ENCODE results near the gene FOXO1. TPM values are rescaled to one million over a fixed set of nuclear protein-coding genes. Genes with fewer than 3 reads are reported as not detected.

The FOXO1 gene
- total and polyA plus RNA-seq, 2 of the 13 experiments (the other 11 are each of a cell fraction or from before 2014, with no cell fraction given) = 8.1 to 13.1 TPM

DNA sequence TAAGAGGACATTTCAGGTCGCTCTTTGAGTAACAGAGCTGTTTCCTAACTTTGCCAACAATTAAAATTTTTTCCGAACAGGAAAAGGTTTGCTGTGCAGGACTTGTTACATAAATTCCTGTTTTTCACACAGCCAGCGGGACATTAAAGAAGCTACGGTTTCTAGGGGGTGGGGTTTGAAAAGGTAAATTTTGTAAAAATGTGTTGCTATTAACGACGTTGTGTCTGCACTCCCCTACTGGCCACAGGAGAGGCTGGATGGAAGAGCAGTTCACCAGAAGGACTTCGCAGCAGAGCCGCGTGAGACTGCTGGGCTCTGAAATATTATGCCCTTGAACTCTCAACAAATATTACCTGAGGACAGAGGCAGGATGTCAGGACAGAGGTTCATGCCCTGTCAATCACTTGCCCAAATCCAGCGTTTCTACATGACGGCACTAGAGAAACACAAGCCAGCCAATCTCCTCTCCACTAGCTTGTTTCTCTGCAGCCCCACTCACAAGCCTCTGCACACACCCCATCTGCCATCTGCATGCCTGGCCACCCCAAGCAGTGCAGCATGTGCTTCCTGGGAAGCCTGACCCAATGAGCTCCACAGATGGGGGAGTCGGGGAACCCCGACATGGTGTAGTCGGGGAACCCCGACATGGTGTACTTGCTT is 102.0 kb downstream of the FOXO1 start (continued):
- TF ChIP-seq MTA1 (CRISPR knock-in tag; IDR thresholded peaks at IDR 0.05; ENCODE audit: borderline replicate concordance) = 0 out of 2 replicates have a peak, but pooled peaks have one; percentile 34
- TF ChIP-seq, protein P1, sequence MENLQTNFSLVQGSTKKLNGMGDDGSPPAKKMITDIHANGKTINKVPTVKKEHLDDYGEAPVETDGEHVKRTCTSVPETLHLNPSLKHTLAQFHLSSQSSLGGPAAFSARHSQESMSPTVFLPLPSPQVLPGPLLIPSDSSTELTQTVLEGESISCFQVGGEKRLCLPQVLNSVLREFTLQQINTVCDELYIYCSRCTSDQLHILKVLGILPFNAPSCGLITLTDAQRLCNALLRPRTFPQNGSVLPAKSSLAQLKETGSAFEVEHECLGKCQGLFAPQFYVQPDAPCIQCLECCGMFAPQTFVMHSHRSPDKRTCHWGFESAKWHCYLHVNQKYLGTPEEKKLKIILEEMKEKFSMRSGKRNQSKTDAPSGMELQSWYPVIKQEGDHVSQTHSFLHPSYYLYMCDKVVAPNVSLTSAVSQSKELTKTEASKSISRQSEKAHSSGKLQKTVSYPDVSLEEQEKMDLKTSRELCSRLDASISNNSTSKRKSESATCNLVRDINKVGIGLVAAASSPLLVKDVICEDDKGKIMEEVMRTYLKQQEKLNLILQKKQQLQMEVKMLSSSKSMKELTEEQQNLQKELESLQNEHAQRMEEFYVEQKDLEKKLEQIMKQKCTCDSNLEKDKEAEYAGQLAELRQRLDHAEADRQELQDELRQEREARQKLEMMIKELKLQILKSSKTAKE (CRISPR knock-in tag; IDR thresholded peaks at IDR 0.05; ENCODE audit: borderline replicate concordance) = peak; percentile 80
- TF ChIP-seq ZNF788 (CRISPR knock-in tag; IDR thresholded peaks at IDR 0.05; ENCODE audit: borderline replicate concordance) = peak; percentile 41; the same call in 1 of the 2 replicates
- TF ChIP-seq XRCC5 (optimal IDR thresholded peaks at IDR 0.05; ENCODE audit: low read length) = peak; percentile 62
- TF ChIP-seq ZNF446 (CRISPR knock-in tag; IDR thresholded peaks at IDR 0.05) = no peak
- TF ChIP-seq, protein P2, sequence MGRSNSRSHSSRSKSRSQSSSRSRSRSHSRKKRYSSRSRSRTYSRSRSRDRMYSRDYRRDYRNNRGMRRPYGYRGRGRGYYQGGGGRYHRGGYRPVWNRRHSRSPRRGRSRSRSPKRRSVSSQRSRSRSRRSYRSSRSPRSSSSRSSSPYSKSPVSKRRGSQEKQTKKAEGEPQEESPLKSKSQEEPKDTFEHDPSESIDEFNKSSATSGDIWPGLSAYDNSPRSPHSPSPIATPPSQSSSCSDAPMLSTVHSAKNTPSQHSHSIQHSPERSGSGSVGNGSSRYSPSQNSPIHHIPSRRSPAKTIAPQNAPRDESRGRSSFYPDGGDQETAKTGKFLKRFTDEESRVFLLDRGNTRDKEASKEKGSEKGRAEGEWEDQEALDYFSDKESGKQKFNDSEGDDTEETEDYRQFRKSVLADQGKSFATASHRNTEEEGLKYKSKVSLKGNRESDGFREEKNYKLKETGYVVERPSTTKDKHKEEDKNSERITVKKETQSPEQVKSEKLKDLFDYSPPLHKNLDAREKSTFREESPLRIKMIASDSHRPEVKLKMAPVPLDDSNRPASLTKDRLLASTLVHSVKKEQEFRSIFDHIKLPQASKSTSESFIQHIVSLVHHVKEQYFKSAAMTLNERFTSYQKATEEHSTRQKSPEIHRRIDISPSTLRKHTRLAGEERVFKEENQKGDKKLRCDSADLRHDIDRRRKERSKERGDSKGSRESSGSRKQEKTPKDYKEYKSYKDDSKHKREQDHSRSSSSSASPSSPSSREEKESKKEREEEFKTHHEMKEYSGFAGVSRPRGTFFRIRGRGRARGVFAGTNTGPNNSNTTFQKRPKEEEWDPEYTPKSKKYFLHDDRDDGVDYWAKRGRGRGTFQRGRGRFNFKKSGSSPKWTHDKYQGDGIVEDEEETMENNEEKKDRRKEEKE (IDR thresholded peaks at IDR 0.05) = no peak
- peak; percentile 76 for TF ChIP-seq ZMYM4 (CRISPR knock-in tag; IDR thresholded peaks at IDR 0.05)
- peak; percentile 80; the same call in 1 of the 2 replicates for TF ChIP-seq ARNTL (CRISPR knock-in tag; IDR thresholded peaks at IDR 0.05)
- no peak; the same call in 1 of the 2 replicates for TF ChIP-seq NCOA1 (CRISPR knock-in tag; IDR thresholded peaks at IDR 0.05)
- no peak for TF ChIP-seq ZNF562 (CRISPR knock-in tag; IDR thresholded peaks at IDR 0.05; ENCODE audit: borderline replicate concordance)
- TF ChIP-seq BORCS8-MEF2B (CRISPR knock-in tag; IDR thresholded peaks at IDR 0.05) = no peak
- TF ChIP-seq, protein P3, sequence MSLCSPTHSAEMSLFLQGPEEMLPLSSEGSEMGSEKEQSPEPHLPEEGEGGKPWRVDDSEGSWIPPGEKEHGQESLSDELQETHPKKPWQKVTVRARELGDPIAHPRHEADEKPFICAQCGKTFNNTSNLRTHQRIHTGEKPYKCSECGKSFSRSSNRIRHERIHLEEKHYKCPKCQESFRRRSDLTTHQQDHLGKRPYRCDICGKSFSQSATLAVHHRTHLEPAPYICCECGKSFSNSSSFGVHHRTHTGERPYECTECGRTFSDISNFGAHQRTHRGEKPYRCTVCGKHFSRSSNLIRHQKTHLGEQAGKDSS (CRISPR knock-in tag; IDR thresholded peaks at IDR 0.05; ENCODE audit: borderline replicate concordance, low read depth) = peak; percentile 80; the same call in 1 of the 2 replicates
- peak; percentile 47; the same call in 1 of the 2 replicates for TF ChIP-seq ZNF235 (CRISPR knock-in tag; IDR thresholded peaks at IDR 0.05; ENCODE audit: borderline replicate concordance)
- TF ChIP-seq, protein P4, sequence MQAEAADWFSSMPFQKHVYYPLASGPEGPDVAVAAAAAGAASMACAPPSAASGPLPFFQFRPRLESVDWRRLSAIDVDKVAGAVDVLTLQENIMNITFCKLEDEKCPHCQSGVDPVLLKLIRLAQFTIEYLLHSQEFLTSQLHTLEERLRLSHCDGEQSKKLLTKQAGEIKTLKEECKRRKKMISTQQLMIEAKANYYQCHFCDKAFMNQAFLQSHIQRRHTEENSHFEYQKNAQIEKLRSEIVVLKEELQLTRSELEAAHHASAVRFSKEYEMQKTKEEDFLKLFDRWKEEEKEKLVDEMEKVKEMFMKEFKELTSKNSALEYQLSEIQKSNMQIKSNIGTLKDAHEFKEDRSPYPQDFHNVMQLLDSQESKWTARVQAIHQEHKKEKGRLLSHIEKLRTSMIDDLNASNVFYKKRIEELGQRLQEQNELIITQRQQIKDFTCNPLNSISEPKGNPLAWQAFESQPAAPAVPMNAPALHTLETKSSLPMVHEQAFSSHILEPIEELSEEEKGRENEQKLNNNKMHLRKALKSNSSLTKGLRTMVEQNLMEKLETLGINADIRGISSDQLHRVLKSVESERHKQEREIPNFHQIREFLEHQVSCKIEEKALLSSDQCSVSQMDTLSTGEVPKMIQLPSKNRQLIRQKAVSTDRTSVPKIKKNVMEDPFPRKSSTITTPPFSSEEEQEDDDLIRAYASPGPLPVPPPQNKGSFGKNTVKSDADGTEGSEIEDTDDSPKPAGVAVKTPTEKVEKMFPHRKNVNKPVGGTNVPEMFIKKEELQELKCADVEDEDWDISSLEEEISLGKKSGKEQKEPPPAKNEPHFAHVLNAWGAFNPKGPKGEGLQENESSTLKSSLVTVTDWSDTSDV (CRISPR knock-in tag; IDR thresholded peaks at IDR 0.05) = no peak
- TF ChIP-seq SP1 (IDR thresholded peaks at IDR 0.05) = no peak
- 0 out of 2 replicates have a peak, but pooled peaks have one; percentile 33 for TF ChIP-seq SP1 (CRISPR knock-in tag; IDR thresholded peaks at IDR 0.05)
- TF ChIP-seq, protein P5, sequence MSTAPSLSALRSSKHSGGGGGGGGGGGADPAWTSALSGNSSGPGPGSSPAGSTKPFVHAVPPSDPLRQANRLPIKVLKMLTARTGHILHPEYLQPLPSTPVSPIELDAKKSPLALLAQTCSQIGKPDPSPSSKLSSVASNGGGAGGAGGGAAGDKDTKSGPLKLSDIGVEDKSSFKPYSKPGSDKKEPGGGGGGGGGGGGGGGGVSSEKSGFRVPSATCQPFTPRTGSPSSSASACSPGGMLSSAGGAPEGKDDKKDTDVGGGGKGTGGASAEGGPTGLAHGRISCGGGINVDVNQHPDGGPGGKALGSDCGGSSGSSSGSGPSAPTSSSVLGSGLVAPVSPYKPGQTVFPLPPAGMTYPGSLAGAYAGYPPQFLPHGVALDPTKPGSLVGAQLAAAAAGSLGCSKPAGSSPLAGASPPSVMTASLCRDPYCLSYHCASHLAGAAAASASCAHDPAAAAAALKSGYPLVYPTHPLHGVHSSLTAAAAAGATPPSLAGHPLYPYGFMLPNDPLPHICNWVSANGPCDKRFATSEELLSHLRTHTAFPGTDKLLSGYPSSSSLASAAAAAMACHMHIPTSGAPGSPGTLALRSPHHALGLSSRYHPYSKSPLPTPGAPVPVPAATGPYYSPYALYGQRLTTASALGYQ (CRISPR knock-in tag; IDR thresholded peaks at IDR 0.05) = no peak; the same call in 1 of the 2 replicates
- TF ChIP-seq ZMAT3 (CRISPR knock-in tag; conservative IDR thresholded peaks at IDR 0.05) = no peak
